Stimulated activated CD4-positive, alpha-beta T cell treated with anti-CD3 and anti-CD28 coated beads, Interleukin-1b, Interleukin-23, amount 100 ng/mL, for 1 hour (primary cell): ENCODE results near the gene DNAJB1.

Experiments
- DNase-seq, 2 donors: peaks; one replicate each; pipeline ENCODE4 v3.0.0-alpha.2; 2020; ENCODE audit warnings: low read depth in 2 of 2

DNAJB1 gene

DNA sequence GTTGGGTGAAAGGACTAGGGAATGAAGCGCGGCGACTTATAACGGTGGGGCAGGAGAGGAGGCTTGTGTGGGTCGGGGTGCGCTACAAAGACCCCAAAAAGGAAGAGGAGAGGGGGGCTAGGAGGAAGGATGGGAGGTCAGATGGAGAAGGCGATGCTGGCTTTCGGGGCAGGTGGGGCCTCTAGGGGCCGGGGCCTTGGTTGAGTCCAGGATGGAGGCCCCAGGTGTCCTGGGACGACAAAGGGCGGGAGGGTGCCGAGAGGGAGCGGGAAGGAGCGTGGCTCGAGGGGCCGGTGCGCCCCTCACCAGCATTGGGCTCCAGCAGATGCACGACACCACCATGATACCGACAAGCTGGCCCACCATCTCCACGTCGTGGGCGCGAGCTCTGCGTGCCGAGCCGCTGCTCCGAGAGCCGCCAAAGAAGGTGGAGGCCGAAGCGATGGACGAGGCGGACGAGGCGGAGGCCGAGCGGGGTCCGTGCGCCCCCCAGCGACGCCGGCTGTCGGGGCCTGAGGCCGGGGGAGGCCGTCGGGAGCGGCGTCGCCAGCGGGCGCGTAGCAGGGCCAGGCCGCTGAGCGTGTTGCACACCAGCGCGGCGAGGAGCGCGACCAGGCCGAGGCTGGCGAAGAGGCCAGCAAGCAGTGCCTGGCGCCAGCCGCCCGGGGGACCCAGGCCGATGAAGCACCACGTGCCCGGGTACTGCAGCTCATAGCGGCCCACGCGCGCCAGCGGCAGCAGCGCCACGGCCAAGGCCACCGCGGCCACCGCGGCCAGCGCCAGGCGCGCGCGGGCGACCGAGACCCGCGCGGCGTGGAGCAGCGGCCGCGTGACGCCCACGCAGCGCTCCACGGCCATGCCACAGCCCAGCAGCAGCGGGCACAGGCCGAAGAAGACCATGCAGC, 44.9 kb downstream of the DNAJB1 start:
- DNase-seq = no peak

DNA sequence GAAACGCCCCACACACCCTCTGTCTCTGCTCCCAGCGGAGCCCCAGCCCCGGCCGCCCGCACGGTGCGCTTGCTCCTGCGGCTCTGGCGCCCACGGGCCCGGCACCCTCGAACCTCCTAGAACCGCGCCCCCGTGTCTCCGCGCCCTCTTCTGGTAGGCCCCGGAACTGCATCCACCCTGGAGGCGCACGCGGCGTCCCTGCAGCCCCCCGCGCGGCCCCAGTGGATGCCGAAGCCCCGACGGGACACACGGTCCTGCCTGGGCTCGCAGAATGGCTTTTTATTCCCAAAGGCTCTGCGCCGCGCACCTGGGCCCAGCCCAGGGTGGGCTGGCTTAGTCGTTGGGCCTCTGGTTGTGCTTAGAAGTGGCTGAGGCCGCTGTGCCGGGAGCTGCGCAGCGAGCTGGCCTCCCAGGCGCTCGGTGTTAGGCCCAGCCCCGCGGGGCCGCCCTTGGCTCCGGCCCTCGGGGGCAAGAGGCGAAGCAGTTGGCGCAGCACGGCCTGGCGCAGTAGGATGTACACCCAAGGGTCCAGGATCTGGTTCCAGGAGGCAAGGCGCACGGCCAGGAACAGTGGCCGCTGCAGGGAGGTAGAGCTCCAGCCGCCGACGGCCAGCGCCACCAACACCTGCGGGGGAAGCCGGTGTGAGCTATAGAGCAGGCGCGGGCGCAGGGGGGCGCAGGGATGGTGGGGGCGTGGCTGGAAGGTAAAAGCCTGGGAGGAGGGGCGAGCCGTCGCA, 45.8 kb downstream of the DNAJB1 start:
- peak; percentile 64 to 90 for DNase-seq

DNA sequence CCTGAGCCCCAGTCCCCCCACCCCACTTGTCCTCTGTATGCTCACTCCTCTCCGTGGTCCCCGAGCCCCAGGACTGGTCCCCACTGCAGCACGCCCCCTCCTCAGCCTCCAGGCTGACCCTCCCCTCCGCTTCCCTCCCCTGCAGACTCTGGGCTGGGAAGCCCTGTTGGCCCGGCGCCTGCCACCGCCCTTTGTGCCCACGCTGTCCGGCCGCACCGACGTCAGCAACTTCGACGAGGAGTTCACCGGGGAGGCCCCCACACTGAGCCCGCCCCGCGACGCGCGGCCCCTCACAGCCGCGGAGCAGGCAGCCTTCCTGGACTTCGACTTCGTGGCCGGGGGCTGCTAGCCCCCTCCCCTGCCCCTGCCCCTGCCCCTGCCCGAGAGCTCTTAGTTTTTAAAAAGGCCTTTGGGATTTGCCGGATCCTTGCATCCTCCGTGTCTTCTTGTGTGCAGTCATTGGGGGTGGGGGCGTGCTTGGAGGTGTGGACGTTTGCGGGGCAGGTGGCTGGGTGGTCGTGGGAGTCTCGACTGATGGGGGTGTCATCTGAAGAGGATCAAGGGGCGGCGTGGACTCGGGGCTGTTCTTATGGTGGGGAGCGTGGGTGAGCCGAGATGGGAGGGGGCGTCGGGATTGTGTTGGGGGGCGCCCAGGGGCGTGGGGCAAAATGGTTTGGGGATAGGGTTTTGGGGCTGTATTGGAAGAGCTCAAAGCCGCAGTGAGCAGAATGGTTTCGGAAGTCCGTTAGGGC, 46.6 kb downstream of the DNAJB1 start:
- no peak for DNase-seq

DNA sequence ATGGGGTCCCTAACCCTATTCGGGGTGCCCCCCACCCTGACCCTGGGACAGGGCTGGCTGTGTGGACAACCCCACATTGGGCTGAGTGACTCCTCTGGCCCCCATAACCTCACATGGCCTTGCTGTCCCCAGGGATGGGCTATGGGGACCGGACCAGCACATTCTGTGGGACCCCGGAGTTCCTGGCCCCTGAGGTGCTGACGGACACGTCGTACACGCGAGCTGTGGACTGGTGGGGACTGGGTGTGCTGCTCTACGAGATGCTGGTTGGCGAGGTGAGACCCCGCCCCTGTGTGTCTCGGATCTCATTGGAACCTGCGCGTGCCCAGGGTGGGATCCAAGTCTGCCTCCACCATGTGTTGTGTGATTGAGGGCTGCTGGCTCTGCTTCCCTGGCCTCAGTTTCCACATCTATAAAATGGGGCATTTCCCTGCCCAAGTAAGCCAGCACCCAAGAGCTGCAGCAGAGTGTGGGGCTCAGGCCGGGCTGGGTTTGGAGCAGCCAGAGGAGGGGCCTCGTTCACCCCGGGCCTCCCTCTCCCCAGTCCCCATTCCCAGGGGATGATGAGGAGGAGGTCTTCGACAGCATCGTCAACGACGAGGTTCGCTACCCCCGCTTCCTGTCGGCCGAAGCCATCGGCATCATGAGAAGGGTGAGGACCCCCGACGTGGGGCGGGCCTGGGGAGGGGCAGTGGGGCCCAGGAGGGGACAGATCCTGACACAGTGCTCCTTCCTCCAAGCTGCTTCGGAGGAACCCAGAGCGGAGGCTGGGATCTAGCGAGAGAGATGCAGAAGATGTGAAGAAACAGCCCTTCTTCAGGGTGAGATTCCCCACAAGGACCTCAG, 47.9 kb downstream of the DNAJB1 start:
- no peak for DNase-seq

DNA sequence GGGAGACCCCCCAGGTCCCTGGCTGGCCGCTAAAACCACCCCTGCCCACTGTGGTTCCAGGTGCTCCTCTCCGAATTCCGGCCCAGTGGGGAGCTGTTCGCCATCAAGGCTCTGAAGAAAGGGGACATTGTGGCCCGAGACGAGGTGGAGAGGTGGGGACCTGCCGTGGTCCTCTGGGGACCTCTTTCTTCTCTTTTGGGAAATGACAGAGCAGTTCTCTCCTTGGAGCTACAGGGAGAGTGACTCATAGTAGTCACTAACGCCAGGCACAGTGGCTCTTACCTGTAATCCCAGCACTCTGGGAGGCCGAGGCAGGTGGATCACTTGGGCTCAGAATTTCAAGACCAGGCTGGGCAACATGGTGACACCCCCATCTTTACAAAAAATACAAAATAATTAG, 50.4 kb downstream of the DNAJB1 start:
- DNase-seq = no peak

DNA sequence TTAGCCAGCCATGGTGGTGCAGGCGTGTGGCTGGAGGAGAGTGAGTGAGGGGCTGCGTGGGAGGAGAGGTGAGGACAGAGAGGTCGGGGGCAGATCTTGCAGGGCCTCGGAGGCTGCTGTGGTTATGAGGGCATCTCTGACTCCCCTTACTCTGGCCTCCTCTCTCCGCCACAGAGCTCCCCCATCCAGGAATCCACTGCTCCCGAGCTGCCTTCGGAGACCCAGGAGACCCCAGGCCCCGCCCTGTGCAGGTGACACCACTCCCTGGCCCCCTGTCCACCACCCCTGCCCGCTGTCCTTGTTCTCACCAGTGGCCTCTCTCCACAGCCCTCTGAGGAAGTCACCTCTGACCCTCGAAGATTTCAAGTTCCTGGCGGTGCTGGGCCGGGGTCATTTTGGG, 50.8 kb downstream of the DNAJB1 start:
- no peak for DNase-seq
